ENCODE measurements around the gene SCAMP3.
"Not testable (repeated sequence)": the region's sequence is repeated elsewhere in the genome, so short reads cannot be mapped to it uniquely, and the experiment has no call there.

The SCAMP3 gene

DNA sequence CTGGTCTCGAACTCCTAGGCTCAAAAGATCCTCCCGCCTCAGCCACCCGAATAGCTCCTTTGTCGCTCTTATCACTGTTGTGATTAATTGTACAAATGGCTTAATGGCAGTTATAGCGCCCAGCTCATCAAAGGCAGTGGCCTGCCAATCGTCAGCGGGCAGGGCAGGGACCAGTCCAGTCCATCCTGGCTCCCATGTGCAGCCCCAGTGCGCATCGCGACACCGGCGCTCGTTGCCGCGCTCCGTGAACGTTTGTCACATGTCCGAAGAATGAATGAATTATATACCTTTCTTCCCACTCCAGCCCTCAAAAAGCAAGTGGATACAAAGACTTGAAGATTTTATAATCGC lies 35.3 kb downstream of the SCAMP3 start:
- no peak for DNase-seq

DNA sequence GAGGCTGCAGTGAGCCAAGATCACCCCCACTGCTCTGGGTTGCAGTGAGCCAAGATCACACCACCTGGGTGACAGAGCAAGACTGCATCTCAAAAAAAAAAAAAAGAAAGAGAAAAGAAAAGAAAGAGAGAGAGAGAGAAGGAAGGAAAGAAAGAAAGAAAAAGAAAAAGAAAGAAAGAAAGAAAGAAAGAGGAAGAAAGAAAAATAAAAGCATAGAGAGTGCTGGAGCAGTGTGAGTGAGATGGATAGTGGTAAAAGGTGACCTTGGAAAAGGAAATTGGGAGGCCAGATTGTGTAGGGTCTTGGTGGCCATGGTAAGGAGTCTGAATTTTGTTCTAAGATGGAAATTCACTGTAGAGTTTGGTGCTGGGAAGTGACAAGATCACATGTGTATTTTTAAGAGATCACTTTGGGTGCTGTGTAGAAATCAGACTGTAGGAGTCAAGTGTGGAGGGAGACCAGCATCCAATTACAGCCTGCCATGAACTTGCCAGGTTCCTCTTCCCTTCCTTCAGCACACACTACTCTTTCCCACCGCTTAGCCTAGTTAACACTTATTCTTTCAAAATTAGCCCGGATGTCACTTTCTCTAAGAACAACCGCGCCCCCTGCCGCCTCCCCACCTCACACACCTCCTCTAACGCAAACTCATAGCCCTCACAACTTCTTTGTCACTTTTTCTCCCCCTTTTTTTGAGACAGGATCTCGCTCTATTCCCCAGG lies 35.8 kb downstream of the SCAMP3 start:
- DNase-seq, result peak; percentile 77

DNA sequence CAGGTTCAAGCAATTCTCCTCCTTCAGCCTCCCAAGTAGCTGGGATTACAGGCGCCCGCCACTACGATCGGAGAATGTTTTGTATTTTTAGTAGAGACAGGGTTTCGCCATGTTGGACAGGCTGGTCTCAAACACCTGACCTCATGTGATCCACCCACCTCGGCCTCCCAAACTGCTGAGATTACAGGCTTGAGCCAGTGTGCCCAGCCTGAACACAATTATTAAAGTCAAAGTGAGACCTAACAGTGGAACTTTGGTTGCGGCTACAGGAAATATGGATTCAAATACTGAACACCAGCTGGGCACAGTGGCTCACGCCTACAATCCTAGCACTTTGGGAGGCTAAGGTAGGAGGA lies 36.8 kb downstream of the SCAMP3 start:
- not testable (repeated sequence) for DNase-seq

DNA sequence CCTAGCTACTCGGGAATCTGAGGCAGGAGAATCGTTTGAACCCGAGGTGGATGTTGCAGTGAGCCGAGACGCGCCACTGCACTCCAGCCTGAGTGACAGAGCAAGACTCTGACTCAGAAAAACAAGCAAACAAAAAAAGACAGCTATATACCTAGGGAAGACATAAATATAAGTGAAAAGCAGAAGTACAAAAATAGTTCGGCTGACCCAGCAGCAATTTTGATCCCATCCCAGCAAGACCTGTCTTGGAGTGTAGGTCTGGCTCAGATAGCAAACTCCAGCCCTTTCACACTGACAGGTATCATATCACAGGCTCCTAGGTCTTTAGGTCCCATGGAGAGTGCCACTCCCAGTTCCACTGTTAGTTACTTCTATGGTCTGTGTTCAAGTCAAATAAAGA lies 39.1 kb downstream of the SCAMP3 start:
- no peak for DNase-seq

DNA sequence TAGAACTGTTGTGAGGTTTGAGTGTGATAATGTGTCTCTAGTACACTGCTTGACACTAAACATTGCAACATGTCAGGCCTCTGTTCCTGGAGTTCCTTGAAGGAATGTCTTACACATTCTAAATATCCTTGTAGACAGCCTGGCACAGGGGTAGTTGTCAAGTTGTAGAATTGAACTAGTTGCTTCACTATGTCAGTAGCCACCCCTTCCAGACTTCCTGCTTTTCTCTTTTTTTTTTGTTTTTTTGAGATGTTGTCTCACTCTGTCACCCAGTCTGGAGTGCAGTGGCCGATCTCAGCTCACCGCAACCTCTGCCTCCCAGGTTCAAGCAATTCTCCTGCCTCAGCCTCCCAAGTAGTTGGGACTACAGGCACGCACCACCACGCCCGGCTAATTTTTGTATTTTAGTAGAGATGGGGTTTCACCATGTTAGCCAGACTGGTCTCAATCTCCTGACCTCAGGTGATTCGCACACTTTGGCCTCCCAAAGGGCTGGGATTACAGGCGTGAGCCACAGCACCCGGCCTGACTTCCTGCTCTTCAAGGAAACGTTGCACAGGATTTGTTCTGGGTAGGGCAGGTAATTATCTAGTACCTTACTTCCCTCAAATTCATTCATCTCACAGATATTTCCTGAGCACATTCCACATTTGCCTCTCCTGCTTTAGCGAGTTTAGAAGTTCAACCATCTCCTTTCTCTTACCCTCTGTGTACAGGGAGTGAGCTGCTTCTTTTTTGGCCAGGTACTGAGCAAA lies 41.8 kb downstream of the SCAMP3 start:
- DNase-seq, result not testable (repeated sequence)

DNA sequence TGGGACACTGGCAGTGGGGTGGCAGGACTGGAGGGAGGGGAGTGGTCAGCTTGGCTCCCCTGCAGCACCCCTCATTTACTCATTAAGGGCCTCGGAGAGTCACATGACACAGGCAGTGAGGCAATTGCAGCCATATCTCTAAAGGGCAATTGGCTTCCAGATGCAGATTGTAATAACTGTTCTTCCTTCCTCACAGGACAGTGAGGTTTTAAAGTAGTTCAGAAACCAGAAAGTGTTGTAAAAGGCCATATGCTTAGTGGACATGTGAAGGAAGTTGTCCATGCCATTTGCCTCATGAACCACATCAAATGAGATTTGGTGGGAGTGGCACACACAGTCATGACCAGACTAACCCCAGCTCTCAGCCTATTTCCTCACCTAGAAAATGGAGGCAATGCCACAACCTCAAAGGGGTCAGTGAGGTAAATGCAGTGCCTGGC lies 42.5 kb downstream of the SCAMP3 start:
- no peak for DNase-seq

DNA sequence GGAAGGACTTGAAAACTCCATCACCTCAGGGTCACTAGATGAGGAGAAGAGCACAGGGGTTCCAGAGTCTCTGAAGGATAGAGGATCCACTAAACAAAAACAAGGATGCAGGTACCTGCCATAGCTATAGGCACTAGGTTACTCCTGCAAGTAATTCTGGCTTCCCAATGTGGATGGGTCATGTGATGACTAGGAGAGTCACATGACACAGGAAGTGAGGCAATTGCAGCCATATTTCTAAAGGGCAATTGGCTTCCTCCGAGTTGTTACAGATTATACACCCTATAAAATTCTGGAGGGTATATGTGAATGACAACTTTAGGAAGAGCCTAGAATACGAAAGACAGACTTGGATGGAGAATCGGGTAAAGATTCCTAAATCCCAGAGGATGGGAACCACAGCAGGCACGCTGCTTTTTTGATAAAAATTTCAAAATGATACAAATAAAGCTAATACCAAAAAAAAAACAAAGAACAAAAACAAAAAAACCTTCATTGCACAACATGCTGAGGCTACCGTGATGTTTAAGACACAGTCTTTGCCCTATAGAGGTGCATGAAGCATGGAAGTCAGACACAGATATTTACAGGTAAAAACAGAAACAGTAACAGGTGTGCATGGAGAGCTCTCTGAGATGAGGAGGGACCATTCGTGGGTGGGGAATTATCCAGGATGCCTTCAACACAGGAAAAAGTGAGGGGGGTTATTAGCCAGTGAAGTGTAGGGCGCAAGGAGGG lies 43.1 kb downstream of the SCAMP3 start:
- DNase-seq, result peak; percentile 7

DNA sequence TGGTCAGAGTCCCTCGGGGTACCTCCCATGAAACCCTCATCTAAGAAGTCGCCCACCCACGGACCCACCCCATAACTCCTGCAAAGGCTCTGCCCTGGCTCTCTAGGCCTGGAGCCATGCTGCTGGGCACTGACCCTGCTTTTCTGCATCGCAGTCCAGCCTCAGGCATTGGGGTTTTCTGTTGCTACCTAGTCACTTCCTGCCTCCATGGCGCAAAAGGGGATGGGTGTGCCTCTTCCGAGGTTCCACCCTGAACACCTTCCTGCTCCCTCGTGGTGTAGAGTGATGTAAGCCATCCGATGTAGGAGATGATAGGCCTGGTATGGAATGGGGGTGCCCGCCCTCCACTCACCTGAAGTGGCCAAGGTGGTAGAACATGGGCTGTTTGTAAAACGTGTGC lies 47.5 kb downstream of the SCAMP3 start:
- DNase-seq, result not testable (repeated sequence)

DNA sequence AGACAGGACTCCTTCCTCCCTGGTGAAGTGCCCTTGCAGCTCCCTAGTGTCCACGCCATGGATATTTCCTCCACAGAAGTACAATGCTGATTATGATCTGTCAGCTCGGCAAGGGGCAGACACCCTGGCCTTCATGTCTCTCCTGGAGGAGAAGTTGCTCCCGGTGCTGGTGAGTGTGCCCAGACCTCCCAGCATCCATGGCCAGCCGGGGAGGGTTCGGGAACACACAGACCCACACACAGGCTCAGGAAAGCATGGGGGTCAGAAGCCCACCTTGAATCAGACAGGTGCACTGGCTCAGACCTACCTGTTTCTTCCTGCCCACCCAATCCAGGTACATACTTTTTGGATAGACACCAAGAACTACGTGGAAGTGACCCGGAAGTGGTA lies 50.1 kb downstream of the SCAMP3 start:
- DNase-seq, result not testable (repeated sequence)

DNA sequence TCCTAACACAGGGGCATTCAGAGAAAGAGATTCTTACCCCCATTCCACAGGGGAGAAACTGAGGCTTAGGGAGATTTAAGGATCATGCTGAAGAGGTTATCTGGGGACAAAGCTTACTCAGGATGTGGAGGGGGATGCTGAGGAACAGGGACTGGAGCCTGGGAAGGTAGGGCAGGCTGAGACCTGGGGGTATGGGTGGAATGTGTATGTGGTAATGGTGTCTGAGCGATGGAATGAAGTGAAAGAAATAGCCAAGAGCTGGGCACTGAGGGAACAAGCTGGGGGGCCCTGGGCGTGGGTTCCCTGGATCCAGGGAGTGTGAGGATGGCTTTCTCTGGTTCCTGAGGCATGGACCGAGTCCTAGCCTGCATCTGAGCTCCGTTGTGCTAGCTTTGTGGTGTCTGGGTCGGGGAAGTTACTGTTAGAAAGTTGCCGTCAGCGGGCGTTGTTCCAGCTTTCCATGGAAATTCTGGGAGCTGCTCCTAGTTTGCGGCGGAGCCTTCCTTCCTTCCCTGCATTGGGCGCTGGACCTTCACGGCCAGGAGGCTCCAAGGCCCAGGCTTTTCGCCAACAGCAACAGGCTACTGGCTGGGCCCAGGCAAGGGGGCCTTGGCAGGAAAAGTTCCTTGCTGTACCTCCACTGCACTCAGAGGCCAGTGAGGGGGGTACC lies 50.6 kb downstream of the SCAMP3 start:
- not testable (repeated sequence) for DNase-seq

DNA sequence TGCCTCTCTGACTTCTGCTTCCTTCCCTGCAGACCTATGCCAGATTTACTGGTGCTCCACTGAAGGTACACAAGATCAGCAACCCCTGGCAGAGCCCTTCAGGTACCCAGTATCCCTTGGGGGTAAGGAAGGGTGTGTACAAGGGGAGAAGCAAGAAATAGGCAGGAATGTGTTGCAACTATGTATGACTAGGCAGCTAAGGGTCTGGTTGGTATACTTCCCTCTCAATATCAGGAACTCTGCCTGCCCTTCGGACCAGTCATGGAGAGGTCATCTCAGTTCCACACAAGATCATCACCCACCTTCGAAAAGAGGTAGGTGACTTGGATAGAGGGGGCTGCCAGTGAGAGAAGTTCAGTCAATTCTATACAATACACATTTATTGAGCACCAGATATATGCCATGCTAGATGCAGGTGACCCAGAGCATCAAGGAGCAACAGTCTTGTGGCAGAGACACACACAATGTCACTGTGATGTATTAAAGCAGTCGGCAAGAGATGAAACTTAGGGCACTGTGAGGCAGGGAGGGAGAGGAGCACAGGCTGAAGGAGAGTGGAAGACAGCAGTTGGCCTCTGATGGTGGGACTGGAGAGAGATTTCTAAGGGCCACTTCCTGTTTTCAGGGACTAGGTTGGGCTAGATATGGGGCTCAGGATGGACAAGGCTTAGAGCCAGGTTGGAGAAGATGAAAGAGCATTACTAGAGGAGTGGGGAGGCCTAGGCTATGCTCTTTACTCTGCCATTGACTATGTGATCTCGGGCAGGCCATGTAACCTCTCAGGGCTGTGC lies 51.7 kb downstream of the SCAMP3 start:
- DNase-seq, result no peak

DNA sequence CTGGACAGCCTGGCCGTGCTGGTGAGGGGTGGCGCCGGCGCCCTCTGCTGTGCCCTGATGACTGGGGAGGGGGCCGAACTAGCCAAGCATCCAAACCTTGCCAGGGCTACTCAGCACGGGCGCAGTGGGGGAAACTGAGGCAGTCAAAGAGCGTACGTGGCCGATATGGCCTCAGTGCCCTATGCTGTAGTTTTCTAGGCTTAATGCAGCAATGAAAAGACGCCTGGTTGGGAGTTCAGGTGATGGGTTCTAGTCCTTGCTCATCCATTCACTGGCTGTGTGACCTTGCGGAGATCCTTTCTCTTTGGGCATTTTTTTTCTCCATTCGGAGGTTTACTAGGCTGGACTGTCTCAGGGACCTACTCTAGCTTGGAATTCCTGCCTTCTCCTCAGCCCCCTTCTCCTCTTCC lies 52.8 kb downstream of the SCAMP3 start:
- no peak for DNase-seq

DNA sequence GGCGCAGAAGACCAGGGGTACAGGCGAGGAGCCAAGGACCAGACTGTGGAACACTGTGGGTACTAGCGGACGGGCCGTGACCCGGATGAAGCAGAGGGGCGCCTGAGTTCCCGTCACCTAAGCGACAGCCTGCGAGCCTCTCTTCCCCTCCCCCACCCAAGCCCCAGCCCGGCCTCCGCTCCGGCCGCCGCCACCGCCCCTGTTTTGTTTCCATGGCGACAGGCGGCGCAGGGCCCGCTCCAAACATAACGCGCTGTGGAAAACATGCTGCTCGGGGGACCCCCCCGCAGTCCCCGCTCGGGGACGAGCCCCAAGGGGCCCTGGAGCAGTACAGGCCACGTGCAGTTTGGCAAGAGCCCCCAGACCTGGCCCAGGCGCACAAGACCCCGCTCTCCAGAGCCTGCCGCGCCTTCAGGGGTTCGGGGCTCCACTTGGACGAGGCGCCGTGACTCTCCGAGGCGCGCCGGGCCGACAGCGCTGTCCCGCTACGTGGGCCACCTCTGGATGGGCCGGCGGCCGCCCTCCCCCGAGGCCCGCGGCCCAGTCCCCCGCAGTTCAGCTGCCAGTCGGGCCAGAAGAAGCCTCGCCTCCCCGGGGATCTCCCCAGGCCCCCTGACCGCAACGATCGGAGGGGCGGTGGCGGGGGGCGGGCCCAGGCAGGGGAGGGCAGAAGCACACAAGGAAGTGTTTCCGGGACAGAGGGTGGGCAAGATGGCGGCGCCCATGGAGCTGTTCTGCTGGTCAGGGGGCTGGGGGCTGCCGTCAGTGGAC lies 53.4 kb downstream of the SCAMP3 start, which contains the start of gene MTX1:
TSS of gene MTX1 (plus strand) at position 155 of the 771 bp plus-strand sequence. CDS start at position 265, 110 bp downstream.
- DNase-seq, result peak; percentile 51

DNA sequence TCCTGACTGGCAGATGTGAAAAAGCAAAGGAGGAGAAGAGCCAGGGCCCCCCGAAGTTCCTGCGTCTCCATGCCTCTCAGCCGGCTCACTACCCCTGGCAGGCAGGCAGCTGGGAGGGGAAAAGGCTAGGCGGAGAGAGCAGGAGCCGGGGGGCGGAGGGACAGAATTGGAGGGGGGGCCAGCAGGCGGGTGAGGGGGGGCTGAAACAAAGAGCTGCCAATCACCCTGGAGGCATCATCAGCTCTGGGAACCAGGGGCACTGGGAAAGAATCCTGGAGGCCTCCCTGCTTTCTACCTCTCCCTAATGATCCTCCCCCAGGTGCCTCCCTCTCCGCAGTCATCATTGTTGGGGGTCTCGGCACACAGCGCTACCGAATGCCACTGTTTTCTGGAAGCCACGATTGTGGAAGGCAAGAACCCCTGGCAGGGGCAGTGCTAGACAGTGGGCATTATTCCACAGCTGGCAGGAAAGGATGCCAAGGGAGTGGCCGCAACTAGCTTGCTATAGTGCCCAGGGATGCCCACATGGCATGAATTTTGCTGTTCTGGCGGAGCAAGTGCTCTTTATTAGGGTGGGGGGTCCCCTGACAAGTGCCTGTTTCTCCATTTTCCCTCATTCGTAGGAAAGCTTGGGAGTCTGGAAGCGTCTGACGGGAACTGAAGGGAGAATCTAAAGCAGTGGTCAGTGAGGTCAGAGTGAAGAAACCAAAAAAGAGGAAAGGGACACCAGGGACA lies 54.2 kb downstream of the SCAMP3 start, which contains the start of gene THBS3:
TSS of gene THBS3 (minus strand) at position 92 of the 735 bp plus-strand sequence. CDS start at position 71, 21 bp downstream.
- no peak for DNase-seq

DNA sequence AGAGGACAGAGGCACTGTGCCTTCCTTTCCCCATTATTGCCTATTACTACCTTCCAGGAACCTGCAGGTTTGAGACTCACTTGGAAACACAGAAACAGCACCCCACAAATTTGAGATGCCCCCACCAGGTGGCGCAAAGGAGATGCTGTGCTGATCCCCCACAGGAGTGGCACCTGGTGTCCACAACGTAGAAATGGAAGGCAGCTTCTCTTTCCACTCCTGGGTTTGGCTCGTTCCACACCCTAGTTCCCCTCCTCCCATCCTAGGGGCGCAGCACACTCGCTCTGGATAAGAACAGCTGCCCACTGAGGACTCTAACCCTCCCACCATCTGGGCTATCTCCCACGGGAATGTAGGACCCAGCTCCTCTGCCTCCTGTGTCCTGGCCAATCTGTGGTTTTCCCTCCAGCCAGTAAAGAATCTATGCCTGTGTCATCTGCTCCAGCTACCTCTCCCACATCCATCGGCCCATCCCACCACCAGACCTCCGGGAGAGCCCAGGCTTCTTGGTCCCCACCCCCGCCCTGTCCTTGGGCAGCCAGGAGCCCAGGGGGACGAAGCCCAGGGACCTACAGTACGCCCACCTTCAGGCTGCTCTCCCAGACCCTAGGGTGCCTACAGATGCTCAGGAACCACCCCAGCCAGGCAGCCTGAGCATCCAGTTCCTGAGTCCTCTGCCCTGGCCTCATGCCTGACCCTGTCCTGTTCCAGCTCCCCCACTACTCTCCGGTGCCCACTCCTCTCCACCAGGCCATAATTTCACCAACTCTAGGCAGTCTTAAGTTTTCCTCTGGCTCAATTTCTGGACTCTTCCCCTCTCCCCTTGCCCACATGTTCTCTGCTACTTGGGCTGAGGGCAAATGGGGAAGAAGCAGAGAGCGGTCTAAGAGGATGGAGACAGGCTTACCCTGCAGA lies 55.0 kb downstream of the SCAMP3 start:
- peak; percentile 73 for DNase-seq
